Fibroblast of upper back skin (primary cell): ENCODE data around the gene TMEM151B.
A peak's percentile ranks its signal among the peaks of the same experiment; 100 is the strongest.

Experiments used
- DNase-seq: peaks from one replicate; pipeline ENCODE4 v3.0.0-alpha.2; 2013

TMEM151B gene

GRCh38 chr6:44285552-44286284 lies 15.5 kb downstream of the TMEM151B start:
- DNase-seq = peak; percentile 14

- no peak for DNase-seq
Measured at GRCh38 chr6:44286285-44286565, 16.0 kb downstream of the TMEM151B start.

GRCh38 chr6:44286747-44287146 lies 16.5 kb downstream of the TMEM151B start:
- DNase-seq = no peak

GRCh38 chr6:44289726-44290260 lies 19.5 kb downstream of the TMEM151B start:
- DNase-seq = no peak

- no peak for DNase-seq
Measured at GRCh38 chr6:44291841-44292240, 21.6 kb downstream of the TMEM151B start.

GRCh38 chr6:44292661-44293365 lies 22.6 kb downstream of the TMEM151B start:
- DNase-seq = no peak

- no peak for DNase-seq
Measured at GRCh38 chr6:44294832-44295791, 24.9 kb downstream of the TMEM151B start.

- DNase-seq = peak; percentile 16
Measured at GRCh38 chr6:44297063-44298038, 27.1 kb downstream of the TMEM151B start.

- DNase-seq = no peak
Measured at GRCh38 chr6:44298055-44298803, 28.0 kb downstream of the TMEM151B start.

GRCh38 chr6:44298864-44299263 lies 28.6 kb downstream of the TMEM151B start:
- DNase-seq = no peak

- no peak for DNase-seq
Measured at GRCh38 chr6:44300292-44300823, 30.1 kb downstream of the TMEM151B start.

- DNase-seq = no peak
Measured at GRCh38 chr6:44301106-44301505, 30.9 kb downstream of the TMEM151B start.

- no peak for DNase-seq
Measured at GRCh38 chr6:44301782-44302564, 31.7 kb downstream of the TMEM151B start.

- DNase-seq = no peak
Measured at GRCh38 chr6:44302856-44303255, 32.6 kb downstream of the TMEM151B start.

GRCh38 chr6:44303842-44304241 lies 33.6 kb downstream of the TMEM151B start:
- DNase-seq = no peak

- DNase-seq = peak; percentile 33
Measured at GRCh38 chr6:44304282-44305199, 34.3 kb downstream of the TMEM151B start.

GRCh38 chr6:44305200-44305725 lies 35.0 kb downstream of the TMEM151B start:
- no peak for DNase-seq

GRCh38 chr6:44306710-44307109 lies 36.5 kb downstream of the TMEM151B start:
- no peak for DNase-seq

GRCh38 chr6:44307217-44307616 lies 37.0 kb downstream of the TMEM151B start:
- no peak for DNase-seq
